Fibroblast of lung (primary cell): Measurements from ENCODE around the gene NBPF3. TPM values are rescaled to one million over a fixed set of nuclear protein-coding genes. Genes with fewer than 3 reads are reported as not detected.
A peak's percentile ranks its signal among the peaks of the same experiment; 100 is the strongest.
"Not testable (repeated sequence)": the region's sequence is repeated elsewhere in the genome, so short reads cannot be mapped to it uniquely, and the experiment has no call there.

Experiments used
- DNase-seq, 2 donors: peaks; one replicate each; pipeline versions ENCODE4 v3.0.0 to v3.0.0-alpha.2; 2010; ENCODE audit warnings: low read depth in 2 of 2
- H2AFZ ChIP-seq: 2 replicates; pipeline ENCODE4 v1.5.1; 2012; ENCODE audit warnings: low read length, control low read depth, inconsistent platforms
- H3K27ac ChIP-seq: 2 replicates; pipeline ENCODE4 v1.5.1; 2011; ENCODE audit warnings: low read length, control low read depth; ENCODE audit not compliant: insufficient read depth
- H3K27me3 ChIP-seq: 2 replicates; pipeline ENCODE4 v1.5.1; 2011; ENCODE audit warnings: mild to moderate bottlenecking, low read length; ENCODE audit not compliant: control insufficient read depth, insufficient read depth
- H3K36me3 ChIP-seq: 2 replicates; pipeline ENCODE4 v1.5.1; 2011; ENCODE audit warnings: low read length; ENCODE audit not compliant: control insufficient read depth, insufficient read depth
- H3K4me1 ChIP-seq: 2 replicates; pipeline ENCODE4 v1.5.1; 2011; ENCODE audit warnings: low read length; ENCODE audit not compliant: control insufficient read depth, insufficient read depth; ENCODE audit errors: extremely low read depth
- H3K4me2 ChIP-seq: 2 replicates; pipeline ENCODE4 v1.5.1; 2011; ENCODE audit warnings: low read length, control low read depth; ENCODE audit not compliant: insufficient read depth; ENCODE audit errors: extremely low read depth
- H3K4me3 ChIP-seq, 4 experiments: fragments of 200-600 bp in 1 of 4; sonication (generic) in 1 of 4; replicated peaks in 1 of 4; 2 replicates each; pipeline ENCODE4 v1.5.1; 2011 to 2016; ENCODE audit warnings: low read length in 4 of 4, low read depth in 3 of 4, mild to moderate bottlenecking in 3 of 4, control low read depth in 2 of 4, inconsistent platforms in 1 of 4, mixed read lengths in 1 of 4; ENCODE audit not compliant: insufficient read depth in 1 of 4; ENCODE audit errors: control extremely low read depth in 1 of 4
- H3K79me2 ChIP-seq: 2 replicates; pipeline ENCODE4 v1.5.1; 2012; ENCODE audit warnings: mild to moderate bottlenecking, low read length, inconsistent platforms; ENCODE audit not compliant: control insufficient read depth, insufficient read depth
- H3K9ac ChIP-seq: 2 replicates; pipeline ENCODE4 v1.5.1; 2011; ENCODE audit warnings: mild to moderate bottlenecking, low read length, control low read depth; ENCODE audit not compliant: insufficient read depth
- H3K9me3 ChIP-seq: 2 replicates; pipeline ENCODE4 v1.5.1; 2012; ENCODE audit warnings: low read depth, low read length; ENCODE audit not compliant: control insufficient read depth, insufficient read depth
- H4K20me1 ChIP-seq: 2 replicates; pipeline ENCODE4 v1.5.1; 2011; ENCODE audit warnings: low read length; ENCODE audit not compliant: control insufficient read depth, insufficient read depth; ENCODE audit errors: extremely low read depth
- EZH2 ChIP-seq: IDR thresholded peaks from 2 replicates; pipeline ENCODE4 v1.5.1; 2012; ENCODE audit warnings: low read length, control low read depth, mild to moderate bottlenecking; ENCODE audit errors: missing control alignments
- polyA plus RNA-seq, 2 donors: library from polyadenylated mRNA; depleted of rRNA in 1 of 2; stranded (reverse) in 1 of 2; unstranded in 1 of 2; fragments of >200 nt; gene quantifications; 2 replicates each; pipeline ENCODE4 v1.2.1, GENCODE V29; 2011 to 2012; ENCODE audit warnings: missing spikeins in 1 of 2
- total RNA-seq: library from RNA; depleted of rRNA; stranded (reverse); fragments of >200 nt; gene quantifications from 2 replicates; pipeline ENCODE4 v1.2.1, GENCODE V29; 2014
- TF ChIP-seq, protein P1 (sequence below), 2 donors: IDR thresholded peaks in 1 of 2; conservative IDR thresholded peaks in 1 of 2; 1 replicate in 1 of 2; 2 replicates in 1 of 2; pipeline ENCODE4 v1.5.1; 2011 to 2012; ENCODE audit warnings: low read length in 2 of 2, control low read depth in 1 of 2, inconsistent platforms in 1 of 2, low read depth in 1 of 2, mild to moderate bottlenecking in 1 of 2

Gene NBPF3
- total and polyA plus RNA-seq, 2 donors (not counting 1 experiment from before 2014, with no cell fraction given) = 20.4 to 35.0 TPM

DNA sequence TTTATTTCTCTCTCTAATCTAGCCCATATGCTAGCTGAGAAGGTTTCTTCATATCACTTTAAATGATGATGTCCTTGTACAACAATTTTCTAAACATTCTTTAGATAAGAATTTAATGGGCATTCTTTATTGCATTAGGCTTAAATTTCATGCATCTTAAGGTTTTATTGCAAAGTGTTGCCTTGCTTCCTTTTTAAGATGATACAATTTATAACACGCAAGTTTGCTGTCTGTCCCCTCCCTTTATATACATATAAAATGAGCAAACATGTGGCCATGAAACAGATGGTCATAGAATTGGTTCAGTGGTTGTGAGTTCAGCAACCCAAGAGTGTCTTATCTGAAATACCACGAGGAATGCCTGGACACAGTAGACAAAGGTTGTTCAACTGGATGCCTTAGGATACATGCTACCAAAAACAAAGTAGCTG lies 12.1 kb downstream of the NBPF3 start:
- H3K79me2 ChIP-seq = peaks cover 2% of the 10 kb centered on the region
- no peak for TF ChIP-seq EZH2
- TF ChIP-seq, protein P1, sequence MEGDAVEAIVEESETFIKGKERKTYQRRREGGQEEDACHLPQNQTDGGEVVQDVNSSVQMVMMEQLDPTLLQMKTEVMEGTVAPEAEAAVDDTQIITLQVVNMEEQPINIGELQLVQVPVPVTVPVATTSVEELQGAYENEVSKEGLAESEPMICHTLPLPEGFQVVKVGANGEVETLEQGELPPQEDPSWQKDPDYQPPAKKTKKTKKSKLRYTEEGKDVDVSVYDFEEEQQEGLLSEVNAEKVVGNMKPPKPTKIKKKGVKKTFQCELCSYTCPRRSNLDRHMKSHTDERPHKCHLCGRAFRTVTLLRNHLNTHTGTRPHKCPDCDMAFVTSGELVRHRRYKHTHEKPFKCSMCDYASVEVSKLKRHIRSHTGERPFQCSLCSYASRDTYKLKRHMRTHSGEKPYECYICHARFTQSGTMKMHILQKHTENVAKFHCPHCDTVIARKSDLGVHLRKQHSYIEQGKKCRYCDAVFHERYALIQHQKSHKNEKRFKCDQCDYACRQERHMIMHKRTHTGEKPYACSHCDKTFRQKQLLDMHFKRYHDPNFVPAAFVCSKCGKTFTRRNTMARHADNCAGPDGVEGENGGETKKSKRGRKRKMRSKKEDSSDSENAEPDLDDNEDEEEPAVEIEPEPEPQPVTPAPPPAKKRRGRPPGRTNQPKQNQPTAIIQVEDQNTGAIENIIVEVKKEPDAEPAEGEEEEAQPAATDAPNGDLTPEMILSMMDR (conservative IDR thresholded peaks at IDR 0.05 in 1 of 2, IDR thresholded peaks at IDR 0.05 in 1 of 2; ENCODE audit: low read depth in 1 of 2, low read length in 2 of 2) = no peak
- no peaks in the 10 kb centered on the region for H3K9me3 ChIP-seq
- peaks cover 28% of the 10 kb centered on the region for H3K4me1 ChIP-seq
- H3K9ac ChIP-seq = no peak overlapping the region
- H3K4me3 ChIP-seq = no peak overlapping the region
- no peaks in the 10 kb centered on the region for H4K20me1 ChIP-seq
- no peak overlapping the region for H2AFZ ChIP-seq
- no peaks in the 10 kb centered on the region for H3K27me3 ChIP-seq
- H3K27ac ChIP-seq = peak overlapping the region; percentile 61
- DNase-seq = peak in 1 of 2 donors; percentile 50
- peak overlapping the region; percentile 51 for H3K4me2 ChIP-seq
- H3K36me3 ChIP-seq = no peaks in the 10 kb centered on the region

DNA sequence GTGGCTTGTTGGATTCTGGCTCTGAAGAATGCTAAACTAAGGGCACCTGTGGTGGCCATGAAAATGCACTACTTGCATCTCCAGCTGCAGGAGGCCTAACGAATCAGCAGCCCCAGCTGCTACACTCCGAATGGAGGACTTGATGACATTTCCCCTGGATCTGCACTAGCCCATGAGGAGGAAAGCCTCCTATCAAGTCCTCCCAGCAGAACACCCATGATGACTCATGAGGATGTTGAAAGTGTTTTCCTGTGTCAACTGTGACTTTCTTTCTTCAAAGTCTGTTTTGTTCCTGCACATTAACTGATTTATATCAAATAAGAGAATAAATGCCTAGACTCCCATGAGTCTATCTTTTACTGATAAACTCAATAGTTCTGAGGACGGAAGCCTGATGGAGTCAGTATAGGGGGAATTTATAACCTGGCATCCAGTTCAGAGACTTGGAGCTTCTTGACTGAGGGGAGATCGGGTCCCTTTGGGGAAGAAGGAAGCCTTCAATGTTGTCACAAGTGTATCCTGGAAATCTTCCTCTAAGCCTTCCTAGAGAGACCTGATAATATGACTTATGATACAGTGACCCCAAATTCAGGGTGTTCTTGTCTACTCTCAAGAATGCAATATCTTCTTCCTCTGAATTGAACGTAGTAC lies 14.2 kb downstream of the NBPF3 start:
- peak overlapping the region; percentile 4 for H3K27ac ChIP-seq
- not testable (repeated sequence) for H3K4me2 ChIP-seq
- H3K4me1 ChIP-seq = peaks cover 28% of the 10 kb centered on the region

DNA sequence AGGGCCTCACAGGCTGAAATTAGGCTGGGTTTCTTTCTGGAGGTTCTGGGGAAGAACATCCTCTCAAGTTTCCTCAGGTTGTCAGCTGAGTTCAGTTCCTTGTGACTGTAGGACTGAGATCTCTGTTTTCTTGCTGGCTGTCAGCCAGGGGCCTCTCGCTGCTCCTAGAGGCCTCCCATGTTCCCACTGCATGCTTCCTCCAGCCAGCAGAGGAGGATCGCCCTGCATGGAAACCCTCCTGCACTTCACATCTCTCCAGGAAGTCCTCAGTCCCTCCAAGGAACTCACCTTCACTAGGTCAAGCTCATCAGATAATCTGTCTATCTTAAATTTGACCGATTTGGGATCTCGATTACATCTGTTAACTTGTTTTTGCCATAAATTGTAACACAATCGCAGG lies 15.0 kb downstream of the NBPF3 start:
- not testable (repeated sequence) for H3K9ac ChIP-seq, H3K79me2 ChIP-seq, H3K4me2 ChIP-seq, H3K27ac ChIP-seq, H4K20me1 ChIP-seq, H3K27me3 ChIP-seq, H3K36me3 ChIP-seq, H2AFZ ChIP-seq, H3K9me3 ChIP-seq, DNase-seq, H3K4me3 ChIP-seq
- H3K4me1 ChIP-seq = peaks cover 28% of the 10 kb centered on the region

More for the DNA sequence above, 14.2 kb downstream of the NBPF3 start:
- not testable (repeated sequence) for H3K4me3 ChIP-seq, H3K27me3 ChIP-seq, H4K20me1 ChIP-seq, H3K9me3 ChIP-seq, H2AFZ ChIP-seq, H3K36me3 ChIP-seq, H3K9ac ChIP-seq, H3K79me2 ChIP-seq
- peak; percentile 71 to 92 for DNase-seq

DNA sequence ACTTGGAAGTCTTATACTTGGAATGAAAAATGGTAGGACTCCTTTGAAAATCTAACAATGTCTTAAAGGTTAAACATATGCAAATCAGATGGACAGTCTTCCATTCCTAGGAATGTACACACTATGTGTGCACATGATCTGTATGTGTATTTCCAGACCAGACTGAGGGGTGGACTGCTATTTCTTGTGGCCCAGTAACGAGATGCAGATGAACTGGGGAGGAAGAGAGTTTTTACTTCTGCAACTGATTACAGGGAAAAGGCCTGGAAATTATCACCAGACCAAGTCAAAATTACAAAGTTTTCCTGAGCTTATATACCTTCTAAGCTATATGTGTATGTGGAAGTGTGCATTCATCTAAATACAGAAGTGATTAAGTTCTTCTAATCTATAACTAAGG lies 17.7 kb downstream of the NBPF3 start:
- Histone ChIP-seq H3K4me2 (no peak overlapping the region), H3K27ac (no peak overlapping the region), H3K9ac (no peak overlapping the region), H4K20me1 (no peaks in the 10 kb centered on the region), H3K36me3 (no peaks in the 10 kb centered on the region), H3K4me3 (no peak overlapping the region), H3K4me1 (peaks cover 9% of the 10 kb centered on the region), H3K9me3 (no peaks in the 10 kb centered on the region), H3K79me2 (peaks cover 2% of the 10 kb centered on the region), H3K27me3 (no peaks in the 10 kb centered on the region), H2AFZ (no peak overlapping the region)
- TF ChIP-seq, protein P1 (conservative IDR thresholded peaks at IDR 0.05 in 1 of 2, IDR thresholded peaks at IDR 0.05 in 1 of 2; ENCODE audit: low read depth in 1 of 2, low read length in 2 of 2) = no peak
- TF ChIP-seq EZH2 = no peak
- no peak for DNase-seq

DNA sequence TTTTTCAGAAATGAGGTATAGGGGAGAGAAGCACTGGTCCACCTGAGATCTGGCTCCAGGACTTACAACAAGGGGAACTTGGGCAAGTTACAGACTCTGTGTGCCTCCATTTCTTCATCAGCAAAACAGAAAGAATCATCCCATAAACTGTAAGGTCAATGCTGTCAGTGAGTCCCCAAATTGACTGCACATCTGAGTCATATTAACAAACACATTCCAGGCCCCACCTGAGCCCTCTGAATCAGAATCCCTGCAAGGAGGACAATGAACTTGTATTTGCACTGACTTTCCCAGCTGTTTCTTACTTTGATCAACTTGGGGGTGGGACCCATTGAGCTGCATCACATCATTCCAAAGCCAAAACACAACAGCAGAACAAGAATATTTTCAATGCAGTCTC lies 25.2 kb downstream of the NBPF3 start:
- not testable (repeated sequence) for H3K4me3 ChIP-seq, H3K79me2 ChIP-seq, H3K9me3 ChIP-seq, H3K27me3 ChIP-seq, H3K27ac ChIP-seq, H3K36me3 ChIP-seq, H3K4me2 ChIP-seq, H3K9ac ChIP-seq, H3K4me1 ChIP-seq, H2AFZ ChIP-seq, DNase-seq, H4K20me1 ChIP-seq
